Sciatic nerve (tissue), 2 donors: ENCODE data around the gene ZNF746. TPM values are rescaled to one million over a fixed set of nuclear protein-coding genes. Genes with fewer than 3 reads are reported as not detected.
A peak's percentile ranks its signal among the peaks of the same experiment; 100 is the strongest.
"Not testable (repeated sequence)": the region's sequence is repeated elsewhere in the genome, so short reads cannot be mapped to it uniquely, and the experiment has no call there.

Experiments
- ATAC-seq: fragments of 200-7000 bp; cut with Tn5 transposase; one replicate; pipeline ENCODE4 v1.9.1; 2020; ENCODE audit warnings: mild to moderate bottlenecking, moderate library complexity
- DNase-seq: peaks from one replicate; pipeline ENCODE4 v3.0.0-alpha.2; 2020; ENCODE audit warnings: low spot score
- intact Hi-C: fragments of 100-400 bp; cut with DNase I; formaldehyde crosslinking; loops from one replicate; pipeline ENCODE4 v1.14.2; 2022
- total RNA-seq: library from RNA; stranded (reverse); fragmentation: NEBNext Ultra II Directional; extraction: Animal tissue kit (Norgen Biotek cat#: 25700); gene quantifications from one replicate; pipeline ENCODE4 v1.2.1, GENCODE V29; 2021
- donor health status: DM: no; HTN: no; CAD: no.
- donor health status: DM: no; HTN: no; CAD: no.

The ZNF746 gene
- total RNA-seq, 1 donor from 2014 or later = 19.3 TPM

DNA sequence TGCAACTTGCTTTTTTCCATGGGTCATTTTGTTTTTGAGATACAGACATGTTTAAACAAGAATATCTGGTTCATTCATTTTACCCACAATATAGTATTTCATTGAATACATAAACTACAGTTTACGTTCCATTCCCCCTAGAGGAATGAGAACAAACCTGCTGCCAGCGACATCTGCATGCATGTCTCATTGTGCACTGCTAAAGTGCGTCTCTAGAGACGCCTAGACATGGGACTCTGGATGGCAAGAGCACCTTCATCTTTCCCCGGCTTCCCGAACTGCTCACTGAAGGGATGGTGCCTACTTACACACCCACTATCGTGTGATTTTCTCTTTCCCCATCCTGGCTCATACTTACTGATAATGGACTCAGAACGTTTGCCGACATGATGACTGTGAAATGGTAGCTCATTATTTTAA lies 35.5 kb downstream of the ZNF746 start:
- intact Hi-C loops = no loop called here
- DNase-seq (no peak), ATAC-seq (no peak)

DNA sequence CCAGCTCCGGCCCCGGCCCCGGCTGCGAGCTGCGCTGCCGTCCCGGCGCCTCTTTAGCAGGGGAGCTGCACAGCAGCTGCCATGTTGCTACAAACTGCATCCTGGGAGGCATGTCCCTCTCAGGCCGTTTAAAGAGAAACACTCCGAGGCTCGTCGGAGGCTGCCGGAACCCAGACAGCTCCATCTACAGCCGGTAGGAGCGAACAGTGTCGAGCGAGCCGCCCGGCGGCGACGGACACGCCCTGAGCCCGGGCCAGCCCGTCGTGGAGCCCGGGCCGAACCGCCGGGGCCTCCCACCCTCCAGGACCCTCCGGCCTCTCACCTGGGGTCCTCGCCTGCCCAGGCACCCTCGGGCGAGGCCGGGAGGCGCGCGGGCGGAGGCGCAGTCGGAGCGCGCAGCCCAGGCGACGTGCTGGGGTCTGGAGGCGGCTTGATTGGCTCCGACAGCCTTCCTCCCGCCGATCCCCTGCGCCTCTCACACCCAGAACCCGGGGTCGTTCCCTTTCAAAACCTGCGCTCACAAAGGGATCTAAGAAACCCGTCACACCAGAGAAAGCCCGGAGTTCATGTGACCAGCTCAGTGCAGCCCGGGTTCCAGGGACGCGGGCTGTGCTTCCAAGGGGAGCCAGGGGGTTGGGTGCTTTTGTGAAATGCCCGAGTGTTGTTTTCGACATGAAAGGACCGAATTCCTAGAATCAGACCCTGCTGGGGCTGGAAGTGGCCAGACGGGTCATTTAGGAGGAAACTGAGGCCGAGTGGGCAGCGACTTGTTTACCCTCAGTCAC lies 36.9 kb downstream of the ZNF746 start, which contains the start of gene ZNF777:
Gene ZNF777, minus strand, starts transcription at position 570 of the 785 bp plus-strand sequence. CDS start 5,040 bp downstream, outside the sequence.
- ATAC-seq = peak; percentile 99
- peak; percentile 87 for DNase-seq
- intact Hi-C loops = no loop called here

DNA sequence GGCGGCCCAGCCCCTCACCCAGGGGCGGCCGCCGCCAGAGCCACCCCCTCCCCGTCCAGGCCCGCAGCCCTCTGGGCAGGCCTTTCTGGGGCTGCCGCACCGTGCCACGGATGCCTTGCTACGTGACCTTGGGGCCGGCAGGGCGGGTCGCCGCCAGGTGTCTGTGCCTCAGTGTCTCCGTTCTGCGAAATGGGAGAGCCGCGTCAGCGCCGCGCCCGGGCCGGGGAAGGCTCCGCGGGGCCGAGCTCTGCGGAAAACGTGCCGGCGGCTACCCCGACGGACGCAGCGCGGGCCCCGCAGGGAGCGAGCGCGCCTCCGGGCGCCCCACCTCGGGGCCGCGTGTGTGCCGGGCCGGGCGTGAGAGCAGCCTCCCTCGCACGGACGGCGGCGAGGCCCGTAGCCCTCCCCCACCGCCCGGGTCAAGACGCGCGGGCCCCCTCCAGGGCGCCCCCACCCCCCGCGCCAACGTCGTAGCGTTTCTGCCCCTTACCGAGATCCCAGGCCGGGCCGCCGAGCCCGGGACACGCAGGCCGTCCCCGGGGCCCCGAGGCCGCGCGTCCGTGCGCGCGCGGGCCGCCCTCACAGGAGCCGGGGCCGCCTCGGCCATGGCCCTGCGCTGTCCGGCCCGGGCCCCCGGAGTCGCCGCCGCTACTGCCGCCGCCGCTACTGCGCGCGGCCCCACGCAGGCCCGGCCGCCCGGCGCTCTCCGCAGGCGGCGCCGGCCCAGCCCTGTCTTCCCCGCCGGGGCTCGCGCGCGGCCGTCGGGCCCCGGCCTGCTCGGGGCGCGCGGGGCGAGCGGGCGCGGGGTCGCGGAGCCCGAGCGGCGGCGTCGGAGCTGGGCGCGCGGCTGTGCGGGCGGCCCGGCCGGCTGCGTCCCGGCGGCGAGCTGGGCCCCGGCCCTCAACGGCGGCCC lies 37.8 kb downstream of the ZNF746 start:
- DNase-seq (no peak), ATAC-seq (no peak)
- intact Hi-C loops = no loop called here

DNA sequence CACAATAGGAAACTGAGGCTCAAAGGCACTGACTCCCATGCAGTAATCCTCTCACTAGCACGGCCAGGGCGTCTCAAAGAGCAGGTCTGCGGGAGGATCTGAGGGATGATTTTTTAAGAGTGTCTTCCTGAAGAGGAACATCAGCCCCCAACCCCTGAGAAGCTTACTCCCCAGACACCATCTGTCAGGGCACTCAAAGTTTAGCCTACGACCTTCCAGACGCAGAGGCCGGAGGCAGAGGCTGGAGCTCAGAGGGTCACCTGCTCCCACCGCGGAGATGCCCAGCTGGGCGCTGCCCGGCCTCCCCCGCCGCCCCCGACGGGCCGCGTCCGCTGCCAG lies 38.4 kb downstream of the ZNF746 start:
- no peak for ATAC-seq
- intact Hi-C loops = no loop called here
- no peak for DNase-seq

DNA sequence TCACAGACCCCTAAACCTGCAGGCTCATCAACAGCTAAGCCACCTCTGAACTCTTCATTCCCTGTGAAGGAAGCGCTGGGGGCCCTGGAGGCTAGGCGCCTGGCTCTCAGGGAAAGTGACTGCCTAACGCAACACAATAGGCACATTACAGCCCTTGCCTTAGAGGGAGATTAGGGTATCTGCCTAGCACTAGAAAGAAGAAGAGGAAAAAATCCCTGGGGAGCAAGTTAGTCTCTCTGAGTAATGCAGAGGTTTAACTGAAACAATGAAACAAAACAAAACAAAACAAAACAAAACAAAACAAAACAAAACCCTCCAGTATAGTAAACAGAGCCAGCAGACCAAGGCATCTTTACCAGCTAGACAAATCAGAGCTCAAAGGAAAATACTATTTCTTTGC lies 39.4 kb downstream of the ZNF746 start:
- DNase-seq = no peak
- intact Hi-C loops = no loop called here
- no peak for ATAC-seq

DNA sequence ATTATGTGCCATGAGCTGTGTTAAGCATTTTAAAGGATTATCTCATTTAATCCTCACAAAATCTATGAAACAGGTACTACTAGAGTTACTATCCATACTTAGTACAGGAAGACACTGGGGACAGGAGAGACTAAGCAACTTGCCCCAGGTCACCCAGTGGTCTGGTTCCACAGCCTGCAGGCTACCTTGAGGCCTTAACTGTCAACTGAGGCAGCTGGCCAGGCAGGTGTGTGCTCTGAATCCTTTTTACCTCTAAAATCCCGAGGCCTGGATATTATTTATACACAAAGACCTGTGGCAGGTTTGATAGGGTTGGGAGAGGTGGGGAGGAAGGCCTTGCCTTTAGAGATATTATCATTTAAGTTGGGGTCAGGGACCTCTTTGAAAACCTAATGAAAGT lies 39.8 kb downstream of the ZNF746 start:
- ATAC-seq = no peak
- no peak for DNase-seq
- intact Hi-C loops = no loop called here

DNA sequence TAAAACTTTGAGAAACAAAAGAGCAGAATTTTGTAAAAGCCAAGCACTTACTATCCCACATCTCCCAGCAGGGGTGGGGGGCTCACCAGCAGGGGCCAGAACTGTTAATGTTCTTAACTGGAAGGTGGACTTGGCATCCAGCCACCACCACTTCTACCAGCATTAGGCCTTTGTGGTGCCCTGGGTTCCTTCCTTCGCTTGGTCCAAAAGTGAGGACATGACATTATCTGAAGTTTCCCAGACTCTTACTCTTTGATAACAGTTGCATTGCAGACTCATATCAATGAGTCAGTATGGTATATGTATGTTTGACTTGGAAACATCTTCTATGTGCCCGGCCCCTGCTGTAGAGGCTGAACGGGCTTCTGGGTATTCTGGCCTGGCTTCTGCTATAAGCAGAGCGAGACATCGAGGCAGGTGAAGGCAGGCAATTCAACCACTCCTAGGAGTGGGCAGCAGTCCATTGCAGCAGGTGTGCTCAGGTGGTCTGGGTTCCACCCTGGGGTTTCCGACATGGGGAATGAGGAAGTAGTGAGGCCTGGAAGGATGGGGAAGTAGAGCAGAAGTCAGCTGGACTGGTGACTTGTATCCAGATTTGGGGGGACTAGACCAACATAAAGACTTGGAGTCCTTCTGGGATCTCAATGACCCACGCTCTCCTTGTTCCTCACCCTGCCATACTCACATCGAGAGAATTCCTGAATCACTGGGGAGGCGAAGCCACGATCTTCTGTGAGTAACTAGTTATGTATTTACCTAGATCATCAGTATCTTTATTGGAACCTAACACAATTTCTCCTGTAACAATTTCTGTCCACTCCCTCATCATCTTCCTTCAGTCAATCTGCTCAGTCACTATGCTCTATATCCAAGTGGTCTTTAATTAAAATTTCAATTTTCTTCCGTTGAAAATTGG lies 40.8 kb downstream of the ZNF746 start:
- intact Hi-C loops = no loop called here
- ATAC-seq (no peak), DNase-seq (no peak)

DNA sequence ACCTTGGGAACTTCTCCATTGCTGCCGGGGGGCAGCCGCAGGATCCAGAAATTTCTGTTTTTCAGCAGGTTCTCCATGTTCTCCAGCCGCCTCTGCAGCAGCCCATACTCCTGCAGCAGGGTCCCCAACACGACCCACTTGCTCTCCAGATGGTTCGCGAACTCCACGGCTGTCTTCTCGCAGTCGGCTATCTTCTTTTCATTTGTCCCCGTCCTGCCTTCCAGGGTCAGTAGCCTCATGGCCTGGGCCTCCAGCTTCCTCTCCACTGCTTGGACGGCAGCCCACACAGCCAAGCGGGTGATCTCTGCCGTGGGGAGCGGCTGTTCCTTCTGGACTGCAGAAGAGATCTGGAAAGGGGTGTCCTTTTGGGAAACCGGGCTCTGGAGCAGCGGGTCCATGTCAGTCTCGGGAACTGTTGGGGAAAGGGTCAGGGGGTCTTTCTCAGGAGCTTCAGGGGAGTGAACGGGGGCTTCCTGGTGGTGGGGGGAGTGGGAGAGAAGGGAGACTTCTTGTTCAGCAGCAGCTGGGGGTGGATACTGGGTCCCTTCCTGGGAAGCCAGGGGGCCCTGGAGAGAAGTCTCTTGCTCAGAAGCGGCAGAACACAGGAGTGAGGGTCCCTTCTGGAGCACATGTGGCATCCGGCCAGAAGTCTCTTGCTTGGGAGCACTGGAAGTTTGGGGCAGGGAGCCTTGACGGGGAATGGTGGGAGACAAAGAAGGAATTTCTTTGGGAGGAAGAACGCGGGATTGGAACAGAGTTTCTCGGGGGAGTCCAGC lies 42.2 kb downstream of the ZNF746 start:
- no peak for ATAC-seq
- DNase-seq = no peak
- intact Hi-C loops = no loop called here

DNA sequence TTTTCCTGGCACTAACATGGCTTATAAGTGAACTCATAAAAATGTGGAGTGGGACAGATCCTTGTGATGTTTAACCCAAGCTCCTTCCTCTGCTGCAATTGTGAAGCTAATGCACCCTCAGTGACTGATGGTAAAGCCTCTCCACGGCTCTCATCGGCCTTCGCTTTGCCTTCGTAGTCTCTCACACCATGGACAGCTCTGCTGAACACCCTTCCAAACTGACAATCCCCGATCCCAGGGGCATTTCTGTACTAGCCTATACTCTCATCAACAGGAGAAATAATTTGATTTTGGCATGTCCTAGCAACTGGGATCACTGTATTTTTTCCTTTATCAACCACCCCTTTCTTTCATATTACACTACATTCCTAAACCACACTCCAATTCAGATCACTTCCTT lies 42.9 kb downstream of the ZNF746 start:
- DNase-seq (no peak), ATAC-seq (no peak)
- intact Hi-C loops = no loop called here

DNA sequence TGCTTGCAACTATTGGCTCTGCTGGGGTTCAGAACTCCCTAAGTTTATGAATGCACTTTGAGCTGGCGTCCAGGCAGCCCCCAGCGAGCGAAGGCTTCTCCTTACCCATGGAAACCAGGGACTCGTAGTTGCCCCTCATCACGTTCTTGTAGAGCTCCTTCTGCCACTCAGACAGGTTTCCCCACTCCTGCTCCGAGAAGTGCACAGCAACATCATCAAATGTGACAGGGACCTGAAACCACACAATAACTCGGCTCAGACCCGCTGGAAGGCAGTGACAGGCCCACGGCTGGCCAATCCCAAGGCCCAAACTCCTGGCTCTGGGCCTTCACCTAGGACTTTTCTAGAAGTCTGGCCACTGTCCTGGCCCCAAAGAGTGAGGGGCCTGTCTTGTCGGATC lies 43.6 kb downstream of the ZNF746 start:
- intact Hi-C loops = no loop called here
- ATAC-seq (no peak), DNase-seq (no peak)

DNA sequence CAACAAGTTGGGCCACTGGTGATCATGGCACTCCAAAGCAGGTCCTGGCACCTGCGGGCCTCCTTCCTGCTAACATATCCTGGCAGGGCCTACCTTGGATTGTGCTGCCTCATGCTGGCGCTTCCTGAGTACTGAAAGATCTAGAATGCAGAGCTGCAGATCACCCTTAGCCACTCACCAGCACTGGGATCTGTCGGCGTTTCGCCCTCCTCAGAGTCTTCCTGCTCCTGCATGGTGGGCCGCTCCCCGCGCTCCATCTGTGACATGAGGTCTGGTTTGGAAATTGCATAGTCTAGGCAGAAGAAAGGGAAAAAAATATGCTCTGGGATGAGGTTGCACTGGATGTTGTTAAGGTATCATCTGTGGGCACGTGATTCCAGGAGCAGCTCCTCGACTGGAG lies 46.8 kb downstream of the ZNF746 start:
- ATAC-seq (no peak), DNase-seq (no peak)
- intact Hi-C loops = no loop called here

DNA sequence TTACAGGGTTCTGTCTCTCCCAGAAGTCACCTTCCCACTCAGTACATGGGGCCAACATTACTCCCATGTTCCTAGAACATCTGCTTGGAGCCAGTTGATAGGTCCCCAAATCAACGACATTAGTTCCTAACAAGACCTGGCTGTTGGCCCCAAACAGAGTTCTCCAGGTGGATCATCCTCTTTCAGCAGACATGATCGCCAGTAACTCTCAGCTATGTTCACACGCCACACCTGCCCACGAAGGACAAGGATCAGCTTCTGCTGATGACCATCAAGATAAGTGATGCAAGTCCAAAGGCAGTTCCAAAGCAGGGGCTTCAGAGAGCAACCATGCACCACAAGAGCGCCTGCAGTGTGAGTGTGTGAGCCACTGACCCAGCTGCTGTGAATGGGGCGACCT lies 47.7 kb downstream of the ZNF746 start:
- no peak for ATAC-seq
- no peak for DNase-seq
- intact Hi-C loops = no loop called here

DNA sequence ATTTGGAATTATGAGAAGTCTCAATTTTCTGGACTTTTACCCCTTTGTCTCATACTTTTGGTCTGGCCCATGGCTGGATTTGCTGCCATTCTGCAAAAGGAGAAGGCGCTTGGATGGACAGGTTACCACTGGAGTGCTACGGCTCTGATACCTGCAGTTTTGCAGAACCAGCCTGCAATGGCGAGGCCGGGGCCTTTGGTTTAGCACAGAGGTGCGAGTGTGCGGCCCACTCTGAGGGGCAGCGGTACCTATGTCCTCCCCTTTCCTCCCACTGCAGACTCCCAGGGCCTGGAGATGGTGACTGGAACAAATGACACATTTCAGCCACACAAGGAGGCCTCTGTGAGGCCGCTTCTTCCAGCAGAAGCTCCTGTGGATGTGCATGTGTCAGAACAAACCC lies 48.6 kb downstream of the ZNF746 start:
- DNase-seq = no peak
- ATAC-seq = no peak
- intact Hi-C loops = no loop called here

DNA sequence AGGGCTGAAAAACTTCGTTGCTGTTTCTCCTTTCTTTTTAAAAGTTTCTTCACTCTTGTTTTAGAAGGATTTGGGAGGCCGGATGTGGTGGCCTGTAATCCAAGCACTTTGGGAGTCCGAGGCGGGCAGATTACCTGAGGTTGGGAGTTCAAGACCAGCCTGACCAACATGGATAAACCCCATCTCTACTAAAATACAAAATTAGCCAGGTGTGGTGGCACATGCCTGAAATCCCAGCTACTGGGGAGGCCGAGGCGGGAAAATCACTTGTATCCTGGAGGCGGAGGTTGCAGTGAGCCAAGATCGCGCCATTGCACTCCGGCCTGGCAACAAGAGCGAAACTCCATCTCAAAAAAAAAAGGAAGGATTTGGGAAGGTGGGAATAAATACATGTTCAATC lies 51.6 kb downstream of the ZNF746 start:
- intact Hi-C loops, DNase-seq, ATAC-seq: not testable (repeated sequence)

DNA sequence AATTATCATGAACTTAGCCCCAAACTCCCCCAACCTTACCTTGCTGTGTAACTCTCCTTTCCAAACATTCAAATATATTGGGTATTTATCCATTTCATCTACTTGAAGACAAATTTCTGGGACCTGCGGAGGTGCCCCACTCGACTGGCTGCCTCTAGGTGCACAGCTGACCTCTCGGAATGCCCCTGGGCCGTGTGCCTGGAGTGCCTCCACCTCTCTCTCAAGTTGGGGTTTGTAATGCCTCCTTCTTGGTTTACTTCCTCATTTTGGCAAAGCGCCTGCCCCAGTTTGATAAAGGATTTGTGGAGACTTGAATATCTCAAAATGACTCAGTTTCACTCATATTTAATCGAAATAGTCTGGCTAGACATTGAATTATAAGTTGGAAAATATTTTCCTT lies 53.3 kb downstream of the ZNF746 start:
- intact Hi-C loops = no loop called here
- ATAC-seq = no peak
- DNase-seq = no peak

DNA sequence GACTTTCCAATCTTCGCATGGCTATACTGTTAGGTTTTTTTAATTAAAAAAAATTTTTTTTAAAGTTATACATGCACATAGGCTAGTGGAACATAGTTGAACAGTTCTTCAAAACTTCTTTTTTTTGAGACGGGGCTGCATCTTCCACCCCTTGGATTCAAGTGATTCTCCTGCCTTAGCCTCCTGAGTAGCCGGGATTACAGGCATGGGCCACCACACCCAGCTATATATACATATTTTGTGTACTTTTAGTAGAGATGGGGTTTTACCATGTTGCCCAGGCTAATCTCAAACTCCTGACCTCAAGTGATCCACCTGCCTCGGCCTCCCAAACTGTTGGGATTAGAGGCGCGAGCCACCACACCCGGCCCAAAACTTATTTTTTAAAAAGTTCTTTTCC lies 54.1 kb downstream of the ZNF746 start:
- no peak for DNase-seq
- intact Hi-C loops = no loop called here
- no peak for ATAC-seq

DNA sequence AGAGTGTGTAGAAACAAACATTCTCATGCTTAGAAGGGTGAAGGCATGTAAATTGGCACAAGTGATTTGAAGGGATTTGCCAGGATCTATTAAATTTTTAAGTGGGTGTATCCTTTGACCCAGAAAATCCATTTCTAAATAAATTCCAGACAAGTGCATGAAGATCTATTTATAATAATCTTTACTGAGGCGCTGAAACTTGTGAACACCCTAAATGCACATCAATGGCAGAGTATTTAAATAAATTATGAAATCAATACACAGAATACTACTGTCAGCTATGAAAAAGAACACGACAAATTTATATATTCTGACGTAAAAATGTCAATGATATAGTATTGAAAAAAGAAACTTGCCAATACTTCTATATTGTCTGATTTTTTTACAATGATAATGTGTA lies 54.7 kb downstream of the ZNF746 start:
- intact Hi-C loops = no loop called here
- no peak for ATAC-seq
- no peak for DNase-seq

DNA sequence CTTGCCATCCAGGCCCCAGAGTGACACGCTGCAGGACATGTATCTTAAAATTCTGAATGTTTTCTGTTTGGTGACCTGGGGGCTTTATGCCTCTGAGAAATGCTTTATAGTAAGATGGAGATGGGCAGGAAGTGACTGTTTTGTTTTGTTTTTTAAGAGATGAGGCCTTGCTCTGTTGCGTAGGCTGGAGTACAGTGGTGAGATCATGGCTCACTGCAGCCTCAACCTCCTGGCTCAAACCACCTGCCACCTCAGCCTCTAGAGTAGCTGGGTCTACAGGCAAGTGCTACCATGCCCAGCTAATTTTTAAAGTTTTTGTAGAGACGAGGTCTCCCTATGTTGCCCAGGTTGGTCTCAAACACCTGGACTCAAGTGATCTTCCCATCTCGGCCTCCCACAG lies 57.4 kb downstream of the ZNF746 start:
- DNase-seq = no peak
- intact Hi-C loops = no loop called here
- no peak for ATAC-seq

DNA sequence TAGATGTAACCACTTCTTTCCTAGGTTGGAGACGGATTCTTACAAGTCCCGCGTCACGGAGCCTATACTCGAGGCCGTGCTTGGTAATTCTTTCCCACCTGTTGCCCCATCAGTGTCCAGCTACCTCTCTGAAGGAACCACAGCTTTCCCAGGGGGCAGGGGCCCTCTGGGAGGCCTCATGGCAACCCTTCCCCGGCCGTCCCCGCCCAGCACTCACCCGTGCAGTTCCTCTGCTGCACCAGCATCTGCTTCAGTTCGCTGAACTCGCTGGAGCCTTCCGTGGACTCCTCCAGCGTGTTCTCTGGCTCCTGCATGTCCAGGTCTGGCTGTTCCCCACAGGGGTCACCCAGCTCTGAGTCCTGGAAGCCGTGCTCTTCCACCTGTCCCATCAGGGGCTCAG lies 61.3 kb downstream of the ZNF746 start:
- no peak for ATAC-seq
- intact Hi-C loops = no loop called here

More for the DNA sequence above, 61.3 kb downstream of the ZNF746 start:
- no peak for DNase-seq
